GM19025 (cell line): ENCODE data around the gene MBOAT7.
"Not testable (repeated sequence)": the region's sequence is repeated elsewhere in the genome, so short reads cannot be mapped to it uniquely, and the experiment has no call there.

ENCODE experiments used
- ATAC-seq: cut with Tn5 transposase; IDR thresholded peaks from one replicate; pipeline ENCODE4 v1.9.1; 2021; ENCODE audit warnings: mild to moderate bottlenecking, low read depth, moderate library complexity; ENCODE audit not compliant: unreplicated experiment

Gene MBOAT7

GRCh38 chr19:54190503-54191010, 1.2 kb upstream of the MBOAT7 start:
- peak; percentile 39 for ATAC-seq

- peak; percentile 39 for ATAC-seq
These were observed 539 bp upstream of the MBOAT7 start for GRCh38 chr19:54189735-54190502.

- no peak for ATAC-seq
These were observed 1.0 kb downstream of the MBOAT7 start for GRCh38 chr19:54188215-54188871.

GRCh38 chr19:54186934-54187381, 2.4 kb downstream of the MBOAT7 start:
- ATAC-seq = no peak

- ATAC-seq = no peak
These were observed 3.0 kb downstream of the MBOAT7 start for GRCh38 chr19:54186351-54186750.

GRCh38 chr19:54183431-54183830, 5.9 kb downstream of the MBOAT7 start:
- ATAC-seq = no peak

DNA sequence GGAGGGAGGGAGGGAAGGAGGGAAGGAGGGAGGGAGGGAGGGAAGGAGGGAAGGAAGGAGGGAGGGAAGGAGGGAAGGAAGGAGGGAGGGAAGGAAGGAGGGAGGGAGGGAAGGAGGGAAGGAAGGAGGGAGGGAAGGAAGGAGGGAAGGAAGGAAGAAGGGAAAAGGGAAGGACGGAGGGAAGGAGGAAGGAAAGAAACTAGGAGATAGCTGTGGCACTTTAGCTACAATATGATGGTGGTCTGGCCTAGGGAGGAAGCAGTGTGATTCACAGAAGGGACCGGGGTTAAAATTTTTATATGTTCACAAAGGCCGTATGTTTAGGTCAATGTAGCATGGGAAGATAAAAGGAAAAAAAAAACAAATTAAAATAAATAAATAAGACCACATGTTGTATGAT, 7.5 kb downstream of the MBOAT7 start:
- not testable (repeated sequence) for ATAC-seq

DNA sequence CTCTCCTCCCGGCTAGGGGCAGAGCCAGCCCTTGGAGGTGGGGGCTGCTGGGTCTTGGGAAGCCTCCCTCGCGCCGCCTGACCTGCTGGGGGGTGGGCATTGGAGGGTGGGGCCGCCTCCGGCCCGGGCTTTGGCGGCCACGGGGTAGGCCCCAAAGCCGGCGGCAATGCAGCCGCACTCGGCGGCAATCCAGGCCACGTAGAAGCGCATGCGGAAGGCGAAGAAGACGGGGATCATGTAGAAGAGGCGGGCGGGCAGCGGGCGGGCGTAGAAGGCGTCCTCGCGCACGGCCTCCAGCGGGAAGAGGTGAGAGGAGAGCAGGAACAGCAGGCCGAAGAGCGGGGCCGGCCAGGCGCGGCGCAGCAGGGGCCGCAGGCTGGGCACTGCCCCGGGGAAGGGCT, 8.7 kb downstream of the MBOAT7 start:
- no peak for ATAC-seq

GRCh38 chr19:54179921-54180461, 9.4 kb downstream of the MBOAT7 start:
- ATAC-seq = no peak

DNA sequence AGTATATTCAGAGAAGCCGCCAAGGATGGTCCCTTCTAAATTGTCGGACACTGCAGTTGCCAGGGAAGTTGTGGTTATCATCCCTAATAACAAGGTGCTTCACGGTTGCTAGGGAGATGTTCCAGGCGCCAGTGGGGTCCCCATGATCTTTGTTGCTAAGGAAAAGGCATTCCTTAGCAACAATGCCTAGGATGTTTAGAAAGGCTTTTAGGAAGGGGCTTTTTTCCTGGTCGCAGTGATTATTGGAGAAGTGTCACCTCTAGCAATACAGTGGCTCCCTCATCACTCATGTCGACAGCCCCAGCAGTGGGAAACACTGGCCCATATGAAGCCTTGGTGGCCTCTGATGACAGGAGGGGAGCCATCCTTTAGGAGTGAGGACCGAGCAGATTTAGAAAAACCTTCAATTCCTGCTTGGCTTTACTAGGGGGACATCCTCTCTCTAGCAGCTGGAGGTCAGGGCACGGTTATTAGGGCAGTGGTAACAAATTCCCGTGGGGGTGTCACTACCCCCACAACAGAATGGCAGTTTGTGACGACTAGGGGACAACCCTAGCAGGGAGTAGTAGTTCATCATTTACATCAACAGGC, 10.0 kb downstream of the MBOAT7 start:
- no peak for ATAC-seq

GRCh38 chr19:54178581-54179261, 10.7 kb downstream of the MBOAT7 start:
- ATAC-seq = no peak

DNA sequence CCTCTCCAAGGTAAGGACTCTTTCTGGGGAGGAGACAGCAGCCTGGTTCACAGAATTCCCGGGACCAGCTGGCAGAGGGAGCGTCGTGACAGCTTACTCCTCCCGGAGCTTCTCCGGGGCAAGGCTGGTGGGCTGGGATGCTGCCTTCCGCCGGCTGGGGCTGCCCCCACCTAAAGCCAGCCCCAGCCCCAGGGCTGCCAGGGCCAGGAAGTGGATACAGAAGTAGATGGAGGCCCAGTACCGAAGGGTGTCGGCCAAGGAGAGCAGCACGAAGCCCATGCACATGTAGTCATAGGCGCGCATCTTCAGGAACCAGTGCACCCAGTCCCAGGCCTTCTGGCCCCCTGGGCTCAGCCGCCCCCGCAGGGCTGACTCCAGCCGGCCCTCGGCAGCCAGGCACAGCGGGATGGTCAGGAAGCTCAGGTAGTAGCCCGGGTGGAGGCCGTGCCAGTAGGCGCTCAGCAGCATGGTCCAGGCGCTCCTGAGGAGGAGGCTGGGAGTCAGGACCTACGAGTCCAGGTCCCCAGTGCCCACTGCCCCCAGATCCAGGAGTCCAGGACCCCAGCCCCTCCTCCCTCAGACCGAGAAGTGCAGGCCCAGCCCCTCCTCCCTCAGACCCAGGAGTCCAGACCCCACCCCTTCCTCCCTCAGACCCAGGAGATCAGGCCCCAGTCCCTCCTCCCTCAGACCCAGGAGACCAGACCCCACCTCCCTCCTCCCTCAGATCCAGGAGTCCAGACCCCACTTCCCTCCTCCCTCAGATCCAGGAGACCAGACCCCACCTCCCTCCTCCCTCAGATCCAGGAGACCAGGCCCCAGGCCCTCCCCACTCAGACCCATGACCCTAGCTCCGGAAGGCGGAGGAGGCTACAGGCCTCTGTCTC, 15.2 kb downstream of the MBOAT7 start:
- no peak for ATAC-seq

GRCh38 chr19:54173359-54173699, 16.1 kb downstream of the MBOAT7 start:
- ATAC-seq = no peak

DNA sequence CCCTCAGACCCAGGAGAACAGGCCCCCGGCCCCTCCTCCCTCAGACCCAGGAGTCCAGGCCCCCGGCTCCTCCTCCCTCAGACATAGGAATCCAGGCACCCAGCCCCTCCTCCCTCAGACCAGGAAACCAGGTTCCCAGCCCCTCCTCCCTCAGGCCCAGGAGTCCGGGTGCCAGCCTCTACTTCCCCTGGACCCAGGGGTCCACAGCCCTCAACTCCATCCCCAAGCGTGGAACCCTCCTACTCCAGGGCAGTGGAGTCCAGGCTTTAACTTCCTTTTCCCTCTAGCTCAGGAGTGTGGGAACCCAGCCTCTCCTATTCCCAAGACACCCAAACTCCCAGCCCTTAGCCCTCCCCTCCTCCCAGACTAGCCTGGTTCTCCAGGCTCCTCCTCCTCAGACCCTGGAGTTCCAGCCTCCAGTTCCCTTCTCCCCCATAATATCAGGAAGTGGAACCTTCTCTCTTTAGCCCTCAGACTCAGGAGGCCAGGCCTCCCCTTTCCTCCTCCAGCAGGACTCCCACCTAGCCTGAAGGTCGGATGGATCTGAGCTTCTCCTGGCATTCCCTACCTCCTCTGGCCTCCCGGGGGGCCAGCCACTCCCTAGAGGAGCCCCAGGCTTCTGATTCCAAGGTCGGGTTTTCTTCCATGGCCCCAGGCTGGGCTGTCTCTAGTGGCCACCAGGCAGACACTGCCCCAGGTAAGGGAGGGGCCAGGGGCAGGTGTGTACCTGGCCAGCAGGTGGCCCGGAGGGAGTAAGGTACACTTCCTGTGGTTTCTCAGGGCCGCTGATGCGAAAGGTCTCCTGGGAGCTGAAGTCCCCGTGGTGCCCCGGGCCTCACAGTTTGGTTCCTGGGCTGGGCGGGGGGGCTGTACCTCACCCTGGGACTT, 16.7 kb downstream of the MBOAT7 start, which contains the start of gene TMC4:
Gene TMC4 (minus strand): TSS at position 690 of the 888 bp plus-strand sequence. CDS start 43 bp downstream, at position 647.
- no peak for ATAC-seq

DNA sequence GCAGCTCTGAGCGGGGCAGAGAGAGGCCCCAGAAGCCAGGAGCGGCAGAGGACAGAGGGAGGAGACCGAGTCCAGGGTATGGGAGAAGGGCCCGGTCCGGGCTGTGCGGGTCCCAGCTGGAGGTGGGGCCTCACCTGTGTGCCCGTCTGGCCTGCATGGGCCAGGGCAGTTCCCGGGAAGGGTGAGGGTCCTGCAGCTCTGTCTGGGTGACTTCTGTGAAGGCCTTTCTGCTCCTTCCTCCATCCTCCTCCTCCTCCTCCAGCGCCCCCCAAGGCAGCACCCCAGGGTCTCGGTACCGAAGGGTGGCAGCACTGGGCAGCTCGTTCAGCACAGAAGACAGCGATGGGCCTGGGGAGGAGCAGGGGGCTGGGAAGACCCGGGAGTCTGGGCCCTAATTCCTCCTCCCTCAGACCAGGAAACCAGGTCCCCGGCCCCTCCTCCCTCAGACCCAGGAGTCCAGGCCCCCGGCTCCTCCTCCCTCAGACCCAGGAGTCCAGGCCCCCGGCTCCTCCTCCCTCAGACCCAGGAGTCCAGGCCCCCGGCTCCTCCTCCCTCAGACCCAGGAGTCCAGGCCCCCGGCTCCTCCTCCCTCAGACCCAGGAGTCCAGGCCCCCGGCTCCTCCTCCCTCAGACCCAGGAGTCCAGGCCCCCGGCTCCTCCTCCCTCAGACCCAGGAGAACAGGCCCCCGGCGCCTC, 17.5 kb downstream of the MBOAT7 start:
- ATAC-seq = not testable (repeated sequence)

DNA sequence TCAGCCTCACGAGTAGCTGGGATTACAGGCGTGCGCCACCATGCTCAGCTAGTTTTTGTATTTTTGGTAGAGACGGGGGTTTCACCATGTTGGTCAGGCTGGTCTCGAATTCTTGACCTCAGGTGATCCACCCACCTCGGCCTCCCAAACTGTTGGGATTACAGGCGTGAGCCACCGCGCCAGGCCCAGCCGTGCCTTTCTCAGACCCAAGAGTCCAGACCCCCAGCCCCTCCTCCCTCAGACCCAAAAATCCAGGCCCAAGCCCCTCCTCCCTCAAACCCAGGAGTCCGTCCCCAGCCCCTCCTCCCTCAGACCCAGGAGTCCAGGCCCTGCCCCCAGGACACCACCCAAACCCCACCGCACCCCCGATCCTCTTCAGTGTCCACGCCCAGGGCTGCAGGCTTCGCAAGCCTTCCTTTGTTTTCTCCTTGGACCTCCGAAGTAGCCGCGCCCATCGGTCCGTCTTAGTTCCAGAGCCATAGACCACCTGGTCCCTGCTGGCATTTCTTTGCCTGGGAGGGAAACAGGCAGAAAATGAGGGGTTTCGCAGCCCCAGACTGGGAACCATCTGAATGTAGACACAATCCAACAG, 20.1 kb downstream of the MBOAT7 start:
- ATAC-seq = no peak

GRCh38 chr19:54168174-54168917, 21.0 kb downstream of the MBOAT7 start:
- ATAC-seq = no peak
